ENCODE data around the gene P4HB. TPM values are rescaled to one million over a fixed set of nuclear protein-coding genes. Genes with fewer than 3 reads are reported as not detected.

P4HB gene
- polyA plus RNA-seq (ENCODE audit: insufficient read length): 366 TPM

GRCh38 chr17:81859906-81860755, at the start of gene P4HB:
Gene P4HB (minus strand): TSS chr17:81860535. CDS start chr17:81860471, 64 bp downstream.
- DNase-seq: no peak

GRCh38 chr17:81909231-81909630, 48.9 kb upstream of the P4HB start:
- no peak for DNase-seq

GRCh38 chr17:81908793-81909192, 48.5 kb upstream of the P4HB start:
- DNase-seq: no peak

- no peak for DNase-seq
Observed at GRCh38 chr17:81907219-81908145, 47.1 kb upstream of the P4HB start.

- no peak for DNase-seq
Observed at GRCh38 chr17:81906476-81907218, 46.3 kb upstream of the P4HB start.

GRCh38 chr17:81905993-81906392, 45.7 kb upstream of the P4HB start:
- DNase-seq: no peak

GRCh38 chr17:81905424-81905875, 45.1 kb upstream of the P4HB start:
- DNase-seq: no peak

GRCh38 chr17:81904600-81905423, 44.5 kb upstream of the P4HB start:
- no peak for DNase-seq

GRCh38 chr17:81903896-81904599, 43.7 kb upstream of the P4HB start:
- no peak for DNase-seq

- no peak for DNase-seq
Observed at GRCh38 chr17:81903415-81903831, 43.1 kb upstream of the P4HB start.

GRCh38 chr17:81902653-81903414, 42.5 kb upstream of the P4HB start:
- DNase-seq: no peak

- DNase-seq: no peak
Observed at GRCh38 chr17:81902023-81902652, 41.8 kb upstream of the P4HB start, which contains the start of gene NPB. Gene NPB (plus strand): TSS chr17:81902238. CDS start chr17:81902278, 40 bp downstream.

- DNase-seq: no peak
Observed at GRCh38 chr17:81901167-81902022, 41.1 kb upstream of the P4HB start.

GRCh38 chr17:81900181-81900820, 40.0 kb upstream of the P4HB start:
- no peak for DNase-seq

GRCh38 chr17:81899514-81900166, 39.3 kb upstream of the P4HB start:
- DNase-seq: no peak

GRCh38 chr17:81898885-81899284, 38.5 kb upstream of the P4HB start:
- DNase-seq: no peak

Data from hindlimb muscle (tissue), 1 donor.